K562 (cell line): ENCODE data around the gene DTNA. TPM values are rescaled to one million over a fixed set of nuclear protein-coding genes. Genes with fewer than 3 reads are reported as not detected.

Experiments
- ATAC-seq: fragments of 200-7000 bp; cut with Tn5 transposase; 3 replicates; pipeline ENCODE4 v1.9.1; 2020; ENCODE audit warnings: moderate library complexity
- BruUV-seq: library from RNA; stranded (reverse); fragments of 400-500 nt; replicated peaks from 2 replicates; lab custom pipeline; 2021; lab: Mats Ljungman, UMichigan
- CTCF ChIA-PET: fragments of 300-600 bp; formaldehyde crosslinking; extraction: SDS; loops from one replicate; lab custom pipeline; 2021; ENCODE audit warnings: low intra/inter-chr PET ratio; lab: Yijun Ruan, JAX
- POLR2A ChIA-PET: fragments of 300-600, 350-650 bp; sonication (Branson Sonifier 250); formaldehyde crosslinking; extraction: SDS; loops from one replicate; lab custom pipeline; 2021; ENCODE audit warnings: antibody characterized with exemption, inconsistent platforms; lab: Yijun Ruan, JAX
- DNase-seq, 4 experiments: peaks; one replicate each; pipeline versions ENCODE4 v3.0.0 to v3.0.0-alpha.2; 2011 to 2018; ENCODE audit warnings: low spot score in 3 of 4, mixed read lengths in 3 of 4; ENCODE audit errors: extremely low read depth in 1 of 4
- FAIRE-seq: peaks from 2 replicates; lab custom pipeline; 2011; peaks lifted over from hg19 to GRCh38; lab: Jason Lieb, UNC
- H2AFZ ChIP-seq: 2 replicates; pipeline ENCODE4 v1.6.0; 2011; ENCODE audit warnings: low read depth, low read length, control low read depth, inconsistent platforms
- H3K27ac ChIP-seq: fragments of 200-600 bp; 3 replicates; pipeline ENCODE4 v1.8.0; 2011; ENCODE audit warnings: low read depth, mild to moderate bottlenecking, control low read depth, inconsistent platforms, low read length, moderate library complexity, mixed read lengths; ENCODE audit errors: extremely low read depth
- H3K27me3 ChIP-seq, 2 experiments: fragments of 300-600 bp in 1 of 2; 2 replicates in 1 of 2; 3 replicates in 1 of 2; pipeline versions ENCODE4 v1.6.0 to v1.8.0; 2011; ENCODE audit warnings: inconsistent platforms in 2 of 2, low read length in 2 of 2, mild to moderate bottlenecking in 1 of 2, mixed read lengths in 1 of 2, moderate library complexity in 1 of 2; ENCODE audit not compliant: control insufficient read depth in 2 of 2, insufficient read depth in 2 of 2
- H3K36me3 ChIP-seq: fragments of 300-600 bp; 3 replicates; pipeline ENCODE4 v1.8.0; 2011; ENCODE audit warnings: mild to moderate bottlenecking, low read length, inconsistent platforms; ENCODE audit not compliant: control insufficient read depth, insufficient read depth
- H3K4me1 ChIP-seq, 2 experiments: fragments of 200-600 bp in 1 of 2; replicated peaks in 1 of 2; 2 replicates in 1 of 2; 3 replicates in 1 of 2; pipeline versions ENCODE4 v1.5.1 to v1.8.0; 2011; ENCODE audit warnings: inconsistent platforms in 2 of 2, low read length in 2 of 2, mild to moderate bottlenecking in 1 of 2, mixed read lengths in 1 of 2, moderate library complexity in 1 of 2; ENCODE audit not compliant: control insufficient read depth in 2 of 2, insufficient read depth in 2 of 2
- H3K4me2 ChIP-seq: 2 replicates; pipeline ENCODE4 v1.6.1; 2011; ENCODE audit warnings: low read length, control low read depth, inconsistent platforms, mixed read lengths; ENCODE audit not compliant: insufficient read depth
- H3K4me3 ChIP-seq: fragments of 200-600 bp; sonication (generic), shearing (Covaris generic); 2 replicates; pipeline ENCODE4 v1.5.1; 2016; ENCODE audit warnings: control low read depth, inconsistent platforms
- H3K79me2 ChIP-seq: fragments of 200-600 bp; 3 replicates; pipeline ENCODE4 v1.8.0; 2011; ENCODE audit warnings: low read length, inconsistent platforms; ENCODE audit not compliant: control insufficient read depth, insufficient read depth
- H3K9ac ChIP-seq, 2 experiments: 2 replicates each; pipeline versions ENCODE4 v1.6.0 to v1.6.1; 2011; ENCODE audit warnings: low read depth in 2 of 2, low read length in 2 of 2, control low read depth in 1 of 2, inconsistent platforms in 1 of 2, mild to moderate bottlenecking in 1 of 2, mixed read lengths in 1 of 2; ENCODE audit not compliant: insufficient read depth in 1 of 2
- H3K9me1 ChIP-seq: one replicate; pipeline ENCODE4 v1.6.0; 2011; ENCODE audit warnings: inconsistent platforms, mild to moderate bottlenecking, low read length, moderate library complexity; ENCODE audit not compliant: control insufficient read depth, insufficient read depth
- H3K9me3 ChIP-seq: replicated peaks from 2 replicates; pipeline ENCODE4 v1.5.1; 2011; ENCODE audit warnings: low read depth, low read length, inconsistent platforms; ENCODE audit not compliant: control insufficient read depth, insufficient read depth
- H4K20me1 ChIP-seq: replicated peaks from 2 replicates; pipeline ENCODE4 v1.6.1; 2011; ENCODE audit warnings: low read length, inconsistent platforms, mixed read lengths; ENCODE audit not compliant: control insufficient read depth, insufficient read depth
- CBX5 ChIP-seq: IDR thresholded peaks from 2 replicates; pipeline ENCODE4 v1.6.1; 2014; ENCODE audit warnings: low read depth, borderline replicate concordance
- CEBPG ChIP-seq, 3 experiments: fragments of 200-800 bp in 1 of 3; sonication (Bioruptor generic) in 1 of 3; sonication (generic) in 1 of 3; formaldehyde crosslinking in 1 of 3; IDR thresholded peaks in 2 of 3; conservative IDR thresholded peaks in 1 of 3; 2 replicates each; pipeline versions ENCODE4 v1.6.1 to v1.8.0; 2016 to 2022; ENCODE audit warnings: missing compliant biosample characterization in 2 of 3, missing genetic modification characterization in 2 of 3, mild to moderate bottlenecking in 1 of 3, missing genetic modification reagents in 1 of 3
- CREBBP ChIP-seq: IDR thresholded peaks from one replicate; pipeline ENCODE4 v1.6.1; 2012; ENCODE audit warnings: low read depth, mild to moderate bottlenecking, control low read depth, inconsistent platforms, low read length
- DMBX1 ChIP-seq: fragments of 250-450 bp; sonication (Bioruptor Pico); IDR thresholded peaks from 2 replicates; pipeline ENCODE4 v1.8.0; 2022; ENCODE audit warnings: inconsistent platforms, mild to moderate bottlenecking, moderate library complexity, borderline replicate concordance
- ETS2 ChIP-seq: IDR thresholded peaks from 2 replicates; pipeline ENCODE4 v1.6.1; 2016; ENCODE audit warnings: borderline replicate concordance, missing genetic modification characterization, mild to moderate bottlenecking, moderate library complexity, missing compliant biosample characterization; ENCODE audit not compliant: poor library complexity, severe bottlenecking
- FOXK2 ChIP-seq, 2 experiments: fragments of 450-650 bp; IDR thresholded peaks in 1 of 2; conservative IDR thresholded peaks in 1 of 2; 2 replicates each; pipeline ENCODE4 v1.6.1; 2016; ENCODE audit warnings: low read depth in 2 of 2, mild to moderate bottlenecking in 1 of 2
- NCOA4 ChIP-seq: fragments of 450-650 bp; IDR thresholded peaks from 2 replicates; pipeline ENCODE4 v1.6.1; 2018; ENCODE audit warnings: mild to moderate bottlenecking; ENCODE audit not compliant: partially characterized antibody
- RFX5 ChIP-seq: IDR thresholded peaks from 2 replicates; pipeline ENCODE4 v1.6.1; 2011; ENCODE audit warnings: low read depth, mild to moderate bottlenecking, improper control_type of control experiment, low read length
- RFX7 ChIP-seq: fragments of 250-450 bp; sonication (Bioruptor Pico); IDR thresholded peaks from 2 replicates; pipeline ENCODE4 v1.5.1; 2021; ENCODE audit warnings: mild to moderate bottlenecking
- SIX5 ChIP-seq, 2 experiments: IDR thresholded peaks; 2 replicates each; pipeline ENCODE4 v1.6.1; 2011; ENCODE audit warnings: low read length in 2 of 2, borderline replicate concordance in 1 of 2, low read depth in 1 of 2, mild to moderate bottlenecking in 1 of 2, moderate library complexity in 1 of 2; ENCODE audit not compliant: insufficient read depth in 1 of 2
- SMARCB1 ChIP-seq: IDR thresholded peaks from 2 replicates; pipeline ENCODE4 v1.6.1; 2011; ENCODE audit warnings: improper control_type of control experiment, low read depth; ENCODE audit not compliant: insufficient read length
- ZNF165 ChIP-seq: fragments of 250-450 bp; sonication (Bioruptor Pico); IDR thresholded peaks from 2 replicates; pipeline ENCODE4 v1.4.0; 2020; ENCODE audit warnings: borderline replicate concordance
- in situ Hi-C: fragments of 300-500 bp; cut with MboI; formaldehyde crosslinking; loops from 4 replicates; pipeline ENCODE4 v1.15.0; 2018; ENCODE audit warnings: inconsistent platforms, mixed read lengths
- intact Hi-C: fragments of 100-400 bp; cut with micrococcal nuclease; formaldehyde crosslinking; loops from 2 replicates; pipeline ENCODE4 v1.14.2; 2022
- polyA plus RNA-seq, 8 experiments: library from polyadenylated mRNA; depleted of rRNA in 4 of 8; stranded (reverse) in 5 of 8; unstranded in 3 of 8; fragments of >200 nt; fragmentation: Nextera tagmentation in 2 of 8; fragmentation: Illumina TruSeq in 1 of 8; extraction: Ambion mirVana in 2 of 8; extraction: Trizol in 1 of 8; gene quantifications; 2 replicates each; pipeline versions ENCODE4 v1.2.1 to v1.2.3, GENCODE V29; 2011 to 2014; ENCODE audit warnings: inconsistent platforms in 1 of 8, missing spikeins in 1 of 8
- total RNA-seq, 7 experiments: library from RNA; depleted of rRNA in 6 of 7; stranded (reverse); fragments of >200 nt in 6 of 7; fragmentation: Illumina TruSeq in 2 of 7; extraction: Trizol in 2 of 7; gene quantifications; 2 replicates each; pipeline versions ENCODE4 v1.2.1 to v1.2.3, GENCODE V29; 2011 to 2021; ENCODE audit warnings: low replicate concordance in 1 of 7
- TF ChIP-seq, protein P1 (sequence below), 2 experiments: fragments of 450-650 bp in 1 of 2; sonication (generic) in 1 of 2; formaldehyde crosslinking in 1 of 2; IDR thresholded peaks; 2 replicates each; pipeline versions ENCODE4 v1.7.1 to v1.9.0; 2016 to 2022; ENCODE audit warnings: inconsistent platforms in 1 of 2, mild to moderate bottlenecking in 1 of 2, missing genetic modification reagents in 1 of 2

The DTNA gene
- total and polyA plus RNA-seq, 9 of the 15 experiments (the other 6 are each of a cell fraction or from before 2014, with no cell fraction given) = 0.07 to 2.4 (median 0.22) TPM; not detected in 2

DNA sequence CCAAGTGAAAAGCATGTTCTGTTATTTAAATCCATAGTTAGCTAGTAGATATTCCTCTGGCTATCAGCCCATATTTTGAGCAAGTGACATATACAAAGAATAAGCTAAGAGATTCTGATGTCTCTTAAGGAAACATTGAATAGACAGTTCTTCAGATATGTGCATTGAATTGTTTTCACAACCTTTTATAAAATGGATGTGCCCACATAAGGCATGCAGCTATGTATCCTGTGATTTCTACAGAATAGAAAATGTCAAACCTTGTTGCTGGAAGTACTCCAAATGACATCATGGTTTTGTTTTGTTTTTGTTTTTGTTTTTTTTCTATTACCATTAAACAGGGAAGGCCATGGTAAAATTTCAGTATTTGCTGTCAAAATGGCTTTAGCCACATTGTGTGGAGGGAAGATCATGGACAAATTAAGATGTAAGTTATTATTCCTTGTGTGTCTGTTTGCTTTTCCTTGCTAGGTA is 95.8 kb downstream of the DTNA start:
- in situ Hi-C loops (no loop called here), intact Hi-C loops (no loop called here)
- no peaks in the 10 kb centered on the region for H3K4me1 ChIP-seq
- ATAC-seq (no peak), DNase-seq (no peak), FAIRE-seq (no peak)
- ChIA-PET POLR2A (no interaction called here), CTCF (interaction anchor here (0.6 to 0.7 kb wide), 3 partner anchors 13 to 1769 kb away, joined by 3 to 4 read pairs (median 3); no protein-coding TSS in a partner anchor)
- H3K4me2 ChIP-seq = no peak overlapping the region
- H3K9ac ChIP-seq = no peak overlapping the region
- no peaks in the 10 kb centered on the region for H4K20me1 ChIP-seq
- no peaks in the 10 kb centered on the region for H3K79me2 ChIP-seq
- H3K27ac ChIP-seq = no peak overlapping the region
- H3K27me3 ChIP-seq = no peaks in the 10 kb centered on the region
- H3K36me3 ChIP-seq = no peaks in the 10 kb centered on the region
- no peaks in the 10 kb centered on the region for H3K9me1 ChIP-seq
- no peak overlapping the region for H3K4me3 ChIP-seq
- no peaks in the 10 kb centered on the region for H3K9me3 ChIP-seq
- no peak overlapping the region for H2AFZ ChIP-seq
- BruUV-seq = no TSS peak
- no peak for TF ChIP-seq ZNF165
- no peak for TF ChIP-seq CBX5
- no peak for TF ChIP-seq SIX5 (IDR thresholded peaks at IDR 0.05; ENCODE audit: borderline replicate concordance in 1 of 2, insufficient read depth in 1 of 2, low read depth in 1 of 2, low read length in 2 of 2)
- TF ChIP-seq SMARCB1 = no peak
- TF ChIP-seq ETS2 (tag) = no peak
- no peak for TF ChIP-seq NCOA4
- TF ChIP-seq CEBPG (CRISPR knock-in tag; IDR thresholded peaks at IDR 0.05) = no peak
- TF ChIP-seq CEBPG (tag; conservative IDR thresholded peaks at IDR 0.05 in 1 of 2, IDR thresholded peaks at IDR 0.05 in 1 of 2) = no peak
- TF ChIP-seq RFX7 (CRISPR knock-in tag) = no peak
- no peak for TF ChIP-seq RFX5
- TF ChIP-seq DMBX1 (CRISPR knock-in tag) = no peak
- TF ChIP-seq, protein P1, sequence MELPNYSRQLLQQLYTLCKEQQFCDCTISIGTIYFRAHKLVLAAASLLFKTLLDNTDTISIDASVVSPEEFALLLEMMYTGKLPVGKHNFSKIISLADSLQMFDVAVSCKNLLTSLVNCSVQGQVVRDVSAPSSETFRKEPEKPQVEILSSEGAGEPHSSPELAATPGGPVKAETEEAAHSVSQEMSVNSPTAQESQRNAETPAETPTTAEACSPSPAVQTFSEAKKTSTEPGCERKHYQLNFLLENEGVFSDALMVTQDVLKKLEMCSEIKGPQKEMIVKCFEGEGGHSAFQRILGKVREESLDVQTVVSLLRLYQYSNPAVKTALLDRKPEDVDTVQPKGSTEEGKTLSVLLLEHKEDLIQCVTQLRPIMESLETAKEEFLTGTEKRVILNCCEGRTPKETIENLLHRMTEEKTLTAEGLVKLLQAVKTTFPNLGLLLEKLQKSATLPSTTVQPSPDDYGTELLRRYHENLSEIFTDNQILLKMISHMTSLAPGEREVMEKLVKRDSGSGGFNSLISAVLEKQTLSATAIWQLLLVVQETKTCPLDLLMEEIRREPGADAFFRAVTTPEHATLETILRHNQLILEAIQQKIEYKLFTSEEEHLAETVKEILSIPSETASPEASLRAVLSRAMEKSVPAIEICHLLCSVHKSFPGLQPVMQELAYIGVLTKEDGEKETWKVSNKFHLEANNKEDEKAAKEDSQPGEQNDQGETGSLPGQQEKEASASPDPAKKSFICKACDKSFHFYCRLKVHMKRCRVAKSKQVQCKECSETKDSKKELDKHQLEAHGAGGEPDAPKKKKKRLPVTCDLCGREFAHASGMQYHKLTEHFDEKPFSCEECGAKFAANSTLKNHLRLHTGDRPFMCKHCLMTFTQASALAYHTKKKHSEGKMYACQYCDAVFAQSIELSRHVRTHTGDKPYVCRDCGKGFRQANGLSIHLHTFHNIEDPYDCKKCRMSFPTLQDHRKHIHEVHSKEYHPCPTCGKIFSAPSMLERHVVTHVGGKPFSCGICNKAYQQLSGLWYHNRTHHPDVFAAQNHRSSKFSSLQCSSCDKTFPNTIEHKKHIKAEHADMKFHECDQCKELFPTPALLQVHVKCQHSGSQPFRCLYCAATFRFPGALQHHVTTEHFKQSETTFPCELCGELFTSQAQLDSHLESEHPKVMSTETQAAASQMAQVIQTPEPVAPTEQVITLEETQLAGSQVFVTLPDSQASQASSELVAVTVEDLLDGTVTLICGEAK (IDR thresholded peaks at IDR 0.05) = no peak
- TF ChIP-seq, protein P1 (CRISPR knock-in tag; IDR thresholded peaks at IDR 0.05) = no peak
- no peak for TF ChIP-seq CREBBP
- no peak for TF ChIP-seq FOXK2 (conservative IDR thresholded peaks at IDR 0.05 in 1 of 2, IDR thresholded peaks at IDR 0.05 in 1 of 2; ENCODE audit: low read depth in 2 of 2)
